GM12872 (cell line): Measurements from ENCODE around the gene TP53I13.

Experiments
- TF ChIP-seq, protein P1 (sequence below): IDR thresholded peaks from 3 replicates; pipeline ENCODE4 v1.5.1; 2011; ENCODE audit warnings: low read depth, mild to moderate bottlenecking, low read length, moderate library complexity; ENCODE audit not compliant: insufficient read depth

Gene TP53I13

DNA sequence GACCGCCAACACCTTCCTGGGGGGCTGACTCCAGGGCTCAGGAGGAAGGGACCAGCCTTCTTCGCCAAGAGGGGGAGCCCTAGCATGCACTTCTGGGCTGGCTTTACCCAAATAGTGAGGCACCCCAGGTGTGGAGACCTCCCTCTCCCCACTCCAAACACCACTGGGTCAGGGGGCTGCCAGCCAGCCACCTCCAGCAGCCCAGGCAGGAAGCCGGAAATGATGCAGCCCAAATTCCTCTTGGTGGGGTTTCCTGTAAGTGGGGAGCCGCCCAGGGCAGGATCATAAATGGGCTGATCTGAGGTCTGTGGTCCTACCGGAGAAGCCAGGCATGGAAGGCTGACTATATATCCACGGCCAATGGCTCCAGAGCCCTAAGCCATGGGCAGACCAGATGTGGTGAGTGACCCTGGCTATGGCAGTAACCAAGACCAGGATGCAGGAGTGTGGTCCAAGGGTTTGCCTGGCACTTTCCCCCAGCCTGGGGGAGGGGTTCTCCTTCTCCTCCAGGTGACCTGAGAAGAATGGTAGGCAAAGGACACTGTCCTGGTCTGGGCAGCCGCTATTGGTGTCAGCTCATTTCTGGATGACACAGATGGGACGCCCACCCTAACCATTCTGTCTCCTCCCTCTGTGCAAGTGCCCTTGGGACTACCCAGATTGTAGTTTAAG, 16.7 kb downstream of the TP53I13 start:
- TF ChIP-seq, protein P1, sequence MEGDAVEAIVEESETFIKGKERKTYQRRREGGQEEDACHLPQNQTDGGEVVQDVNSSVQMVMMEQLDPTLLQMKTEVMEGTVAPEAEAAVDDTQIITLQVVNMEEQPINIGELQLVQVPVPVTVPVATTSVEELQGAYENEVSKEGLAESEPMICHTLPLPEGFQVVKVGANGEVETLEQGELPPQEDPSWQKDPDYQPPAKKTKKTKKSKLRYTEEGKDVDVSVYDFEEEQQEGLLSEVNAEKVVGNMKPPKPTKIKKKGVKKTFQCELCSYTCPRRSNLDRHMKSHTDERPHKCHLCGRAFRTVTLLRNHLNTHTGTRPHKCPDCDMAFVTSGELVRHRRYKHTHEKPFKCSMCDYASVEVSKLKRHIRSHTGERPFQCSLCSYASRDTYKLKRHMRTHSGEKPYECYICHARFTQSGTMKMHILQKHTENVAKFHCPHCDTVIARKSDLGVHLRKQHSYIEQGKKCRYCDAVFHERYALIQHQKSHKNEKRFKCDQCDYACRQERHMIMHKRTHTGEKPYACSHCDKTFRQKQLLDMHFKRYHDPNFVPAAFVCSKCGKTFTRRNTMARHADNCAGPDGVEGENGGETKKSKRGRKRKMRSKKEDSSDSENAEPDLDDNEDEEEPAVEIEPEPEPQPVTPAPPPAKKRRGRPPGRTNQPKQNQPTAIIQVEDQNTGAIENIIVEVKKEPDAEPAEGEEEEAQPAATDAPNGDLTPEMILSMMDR: peak; percentile 70; the same call in 2 of the 3 replicates

DNA sequence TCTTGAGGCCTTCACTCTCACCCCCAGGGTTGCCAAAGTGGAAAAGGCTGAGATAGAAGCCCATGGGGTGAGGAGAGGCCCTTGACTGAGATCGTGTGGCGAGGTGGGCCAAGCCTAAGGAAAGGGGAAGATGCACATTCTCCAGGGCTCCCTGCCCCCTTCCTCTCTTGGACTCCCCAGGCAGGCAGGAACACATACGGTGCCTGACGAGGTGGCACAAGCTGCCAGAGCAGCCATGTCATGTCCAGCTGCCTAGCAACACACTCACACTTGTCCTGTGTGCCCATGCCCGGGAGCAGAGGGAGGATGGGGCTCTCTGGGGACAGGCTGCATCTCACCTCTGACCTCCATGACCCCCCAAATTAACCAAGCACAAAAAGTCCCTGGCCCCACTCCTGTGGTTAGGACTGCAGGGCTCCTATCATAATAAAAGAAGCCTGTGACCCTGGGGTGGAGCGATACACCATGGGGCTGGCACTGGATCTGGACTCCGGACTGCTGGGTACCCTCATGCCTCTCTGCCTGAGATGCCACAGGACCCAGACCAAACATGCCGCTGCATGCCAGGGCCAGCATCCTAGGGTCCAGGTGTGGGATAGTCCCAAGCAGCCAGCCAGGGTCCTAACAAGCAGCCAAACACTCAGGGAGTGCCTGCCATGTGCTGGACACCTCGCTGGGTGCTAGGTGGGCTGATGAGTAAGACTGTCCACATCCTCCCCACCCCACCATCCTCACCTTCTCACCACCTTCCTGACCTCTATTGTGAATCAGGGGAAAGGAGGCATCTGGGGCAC, 18.4 kb downstream of the TP53I13 start:
- TF ChIP-seq, protein P1: no peak

DNA sequence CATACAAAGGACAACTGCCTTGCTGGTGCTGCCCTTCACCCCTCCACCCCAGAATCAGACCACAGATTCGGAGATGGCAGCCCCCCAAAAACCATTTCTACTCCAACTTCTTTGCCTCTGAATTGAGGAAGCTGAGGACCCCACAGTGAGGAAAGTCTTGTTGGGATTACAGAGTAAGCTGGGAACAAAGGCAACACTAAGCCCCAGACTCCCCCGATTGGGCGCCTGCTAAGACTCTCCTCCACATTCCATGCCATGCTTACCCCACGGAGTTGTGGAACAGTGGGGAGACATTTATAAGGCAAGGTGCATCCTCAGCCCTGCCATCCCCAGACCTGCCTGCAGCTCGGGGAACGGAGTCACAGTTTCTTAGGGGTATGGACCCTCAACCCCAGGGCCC, 19.1 kb downstream of the TP53I13 start:
- TF ChIP-seq, protein P1: no peak

DNA sequence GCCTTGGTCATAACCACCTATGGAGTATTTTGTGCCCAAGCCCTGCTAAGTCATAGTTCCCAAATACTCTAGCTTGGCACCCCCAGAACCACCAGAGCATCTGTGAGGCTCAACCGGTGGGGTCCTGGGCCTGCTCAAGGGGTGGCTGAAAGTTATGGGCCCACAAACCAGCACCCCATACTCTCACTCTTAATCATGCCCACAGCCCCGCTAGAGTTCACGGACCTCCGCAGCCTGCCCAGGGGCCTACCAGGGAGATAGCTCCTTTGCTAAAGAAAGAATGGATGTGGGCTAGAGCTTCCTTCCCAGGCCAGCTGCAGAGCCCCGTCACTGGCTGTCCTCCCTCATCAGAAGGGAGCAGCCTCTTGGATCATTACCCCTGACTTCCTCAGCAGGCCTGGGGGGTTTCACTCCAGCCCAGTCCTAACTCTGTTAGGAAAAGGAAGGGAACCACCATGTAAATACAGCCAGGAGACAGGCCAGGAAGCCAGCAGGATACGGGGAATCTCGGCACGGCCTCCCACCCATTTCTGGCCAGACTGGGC, 19.6 kb downstream of the TP53I13 start:
- TF ChIP-seq, protein P1: no peak

DNA sequence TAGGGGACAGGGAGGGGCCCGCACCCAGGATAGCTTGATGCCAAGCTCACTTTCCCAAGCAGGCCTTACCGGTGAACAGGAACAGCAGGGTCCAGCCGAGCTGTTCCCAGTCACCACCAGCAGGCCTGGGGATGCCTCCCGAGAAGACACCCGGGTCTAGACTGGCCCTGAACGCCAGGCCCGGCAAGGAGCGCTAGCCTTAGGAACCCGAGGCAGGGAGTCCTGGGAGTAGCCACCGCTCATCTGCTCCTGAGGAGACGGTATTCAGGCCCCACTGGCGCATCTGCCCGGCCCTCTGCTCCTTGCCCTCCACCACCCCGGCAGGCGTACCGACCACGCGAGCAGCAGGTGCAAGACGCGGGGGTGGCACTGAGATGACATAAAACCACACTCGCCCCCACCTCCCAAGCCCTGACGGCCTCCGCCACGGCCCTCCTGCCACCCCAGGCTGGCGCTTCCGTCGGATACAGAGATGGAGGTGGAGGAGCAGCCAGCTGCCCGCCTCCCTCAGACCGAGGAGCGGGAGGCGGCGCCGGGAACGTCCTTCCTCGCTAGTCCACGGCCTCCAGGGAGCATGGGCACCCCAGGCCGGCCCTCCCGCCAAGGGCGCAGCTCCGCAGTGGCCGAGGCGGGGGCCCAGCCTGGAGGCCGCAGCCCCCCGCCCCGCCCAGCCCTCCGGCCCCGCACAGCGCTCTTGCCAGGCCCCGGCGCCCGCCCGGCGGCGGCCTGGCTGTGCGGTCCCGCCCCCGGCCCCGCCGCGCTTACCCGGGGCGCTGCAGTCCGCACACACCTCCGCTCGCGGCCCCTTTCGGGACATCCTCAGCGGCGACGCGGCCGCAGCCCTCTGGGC, 20.3 kb downstream of the TP53I13 start:
- TF ChIP-seq, protein P1: no peak

DNA sequence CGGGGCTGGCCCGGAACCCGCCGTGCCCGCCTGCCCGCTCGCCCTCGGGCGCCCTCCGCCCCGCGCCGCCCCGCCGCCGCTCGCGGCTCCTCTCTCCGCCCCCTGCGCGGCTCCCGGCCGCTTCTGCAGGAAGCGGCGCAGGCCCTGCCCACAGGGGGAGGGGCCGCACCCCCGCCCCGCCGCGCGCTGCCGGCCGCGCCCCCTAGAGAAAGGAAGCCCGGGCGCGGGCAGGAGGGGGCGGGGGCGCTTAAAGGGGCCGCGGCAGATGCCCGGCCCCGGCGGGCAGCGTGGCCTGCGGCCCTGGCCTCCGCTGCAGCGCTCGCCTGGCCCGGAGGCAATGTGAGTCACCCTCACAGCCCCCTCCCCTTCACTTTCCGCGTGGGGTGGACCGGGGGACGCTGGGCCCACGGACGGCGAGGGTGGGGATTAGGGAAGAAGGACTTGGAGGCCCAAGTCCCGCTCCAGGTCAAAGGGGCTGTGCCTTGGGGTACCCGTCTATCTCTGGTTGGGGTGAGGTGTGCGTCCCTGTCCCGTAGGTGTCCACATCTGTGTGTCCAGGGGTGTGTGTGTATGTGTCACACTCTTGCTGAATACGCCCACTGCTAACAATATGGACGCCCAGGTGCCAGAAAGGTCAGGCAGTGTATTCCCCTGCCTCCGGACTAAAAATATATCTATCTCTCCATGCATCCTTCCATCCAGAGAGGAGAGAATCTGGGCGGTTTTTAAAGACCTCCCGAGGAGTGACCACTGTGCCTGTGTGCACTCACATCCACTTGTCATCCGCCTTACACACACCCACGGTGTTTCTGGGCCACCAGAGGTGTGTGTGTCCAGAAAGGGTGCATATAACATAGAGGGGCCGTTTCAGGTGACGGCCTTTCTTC, 21.3 kb downstream of the TP53I13 start, which contains the start of gene GIT1:
Gene GIT1 (minus strand): TSS at position 125 of the 887 bp plus-strand sequence. CDS start 270 bp downstream, outside the sequence.
- TF ChIP-seq, protein P1: no peak
